MG63 (cell line): ENCODE results near the gene RBM15. TPM values are rescaled to one million over a fixed set of nuclear protein-coding genes. Genes with fewer than 3 reads are reported as not detected.

Experiments used
- DNase-seq: peaks from one replicate; pipeline ENCODE4 v3.0.0-alpha.2; 2020
- H3K27me3 ChIP-seq: fragments of 250-450 bp; sonication (Bioruptor Pico); 2 replicates; pipeline ENCODE4 v1.5.1; 2020; ENCODE audit warnings: mild to moderate bottlenecking, moderate library complexity
- H3K36me3 ChIP-seq: fragments of 250-450 bp; sonication (Bioruptor Pico); 2 replicates; pipeline ENCODE4 v1.5.1; 2020; ENCODE audit warnings: mild to moderate bottlenecking, moderate library complexity
- H3K4me3 ChIP-seq: fragments of 250-450 bp; sonication (Bioruptor Pico); 2 replicates; pipeline ENCODE4 v1.5.1; 2020; ENCODE audit warnings: mild to moderate bottlenecking, moderate library complexity
- H3K9me3 ChIP-seq: fragments of 250-450 bp; sonication (Bioruptor Pico); 2 replicates; pipeline ENCODE4 v1.5.1; 2020; ENCODE audit warnings: mild to moderate bottlenecking, moderate library complexity
- total RNA-seq: library from RNA; depleted of rRNA; stranded (reverse); fragments of >200 nt; shearing (Covaris generic); gene quantifications from 2 replicates; pipeline ENCODE4 v1.2.3, GENCODE V29; 2014; ENCODE audit warnings: low replicate concordance

Gene RBM15
- total RNA-seq, 1 experiment from 2014 or later = 26.0 TPM

DNA sequence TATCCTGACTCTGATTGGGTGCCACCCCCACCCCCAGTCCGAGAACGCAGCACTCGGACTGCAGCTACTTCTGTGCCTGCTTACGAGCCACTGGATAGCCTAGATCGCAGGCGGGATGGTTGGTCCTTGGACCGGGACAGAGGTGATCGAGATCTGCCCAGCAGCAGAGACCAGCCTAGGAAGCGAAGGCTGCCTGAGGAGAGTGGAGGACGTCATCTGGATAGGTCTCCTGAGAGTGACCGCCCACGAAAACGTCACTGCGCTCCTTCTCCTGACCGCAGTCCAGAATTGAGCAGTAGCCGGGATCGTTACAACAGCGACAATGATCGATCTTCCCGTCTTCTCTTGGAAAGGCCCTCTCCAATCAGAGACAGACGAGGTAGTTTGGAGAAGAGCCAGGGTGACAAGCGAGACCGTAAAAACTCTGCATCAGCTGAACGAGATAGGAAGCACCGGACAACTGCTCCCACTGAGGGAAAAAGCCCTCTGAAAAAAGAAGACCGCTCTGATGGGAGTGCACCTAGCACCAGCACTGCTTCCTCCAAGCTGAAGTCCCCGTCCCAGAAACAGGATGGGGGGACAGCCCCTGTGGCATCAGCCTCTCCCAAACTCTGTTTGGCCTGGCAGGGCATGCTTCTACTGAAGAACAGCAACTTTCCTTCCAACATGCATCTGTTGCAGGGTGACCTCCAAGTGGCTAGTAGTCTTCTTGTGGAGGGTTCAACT, 2.1 kb downstream of the RBM15 start:
- DNase-seq = no peak
- H3K4me3 ChIP-seq = peak overlapping the region; percentile 98
- H3K36me3 ChIP-seq = peaks cover 69% of the 10 kb centered on the region
- no peaks in the 10 kb centered on the region for H3K27me3 ChIP-seq
- no peaks in the 10 kb centered on the region for H3K9me3 ChIP-seq

DNA sequence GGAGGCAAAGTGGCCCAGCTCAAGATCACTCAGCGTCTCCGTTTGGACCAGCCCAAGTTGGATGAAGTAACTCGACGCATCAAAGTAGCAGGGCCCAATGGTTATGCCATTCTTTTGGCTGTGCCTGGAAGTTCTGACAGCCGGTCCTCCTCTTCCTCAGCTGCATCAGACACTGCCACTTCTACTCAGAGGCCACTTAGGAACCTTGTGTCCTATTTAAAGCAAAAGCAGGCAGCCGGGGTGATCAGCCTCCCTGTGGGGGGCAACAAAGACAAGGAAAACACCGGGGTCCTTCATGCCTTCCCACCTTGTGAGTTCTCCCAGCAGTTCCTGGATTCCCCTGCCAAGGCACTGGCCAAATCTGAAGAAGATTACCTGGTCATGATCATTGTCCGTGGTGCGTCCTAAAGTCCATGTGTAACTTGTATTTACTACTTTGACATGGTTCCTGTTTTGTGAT, 2.7 kb downstream of the RBM15 start:
- peaks cover 75% of the 10 kb centered on the region for H3K36me3 ChIP-seq
- H3K9me3 ChIP-seq = no peaks in the 10 kb centered on the region
- no peaks in the 10 kb centered on the region for H3K27me3 ChIP-seq
- peak overlapping the region; percentile 98 for H3K4me3 ChIP-seq
- DNase-seq = no peak

DNA sequence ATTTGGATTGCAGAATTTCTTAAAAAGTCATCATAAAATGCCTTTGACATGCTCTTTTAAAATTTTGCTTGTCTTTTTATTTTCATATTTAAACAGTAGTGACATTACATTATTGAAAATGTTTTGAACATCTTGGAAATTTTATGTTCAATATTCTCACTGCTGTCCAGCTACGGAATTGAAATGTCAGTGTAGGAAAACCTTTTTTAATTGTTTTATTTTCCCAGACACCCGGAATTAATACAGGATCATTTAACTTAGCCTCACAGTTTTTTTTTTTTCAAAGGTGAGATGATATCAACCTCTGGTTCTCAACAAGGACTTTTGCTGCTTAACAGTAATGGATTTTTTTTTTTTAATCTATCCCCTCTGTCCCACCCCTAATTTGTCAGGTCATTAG, 4.1 kb downstream of the RBM15 start:
- peaks cover 87% of the 10 kb centered on the region for H3K36me3 ChIP-seq
- H3K27me3 ChIP-seq = no peaks in the 10 kb centered on the region
- no peak for DNase-seq
- H3K9me3 ChIP-seq = no peaks in the 10 kb centered on the region
- peak overlapping the region; percentile 98 for H3K4me3 ChIP-seq

DNA sequence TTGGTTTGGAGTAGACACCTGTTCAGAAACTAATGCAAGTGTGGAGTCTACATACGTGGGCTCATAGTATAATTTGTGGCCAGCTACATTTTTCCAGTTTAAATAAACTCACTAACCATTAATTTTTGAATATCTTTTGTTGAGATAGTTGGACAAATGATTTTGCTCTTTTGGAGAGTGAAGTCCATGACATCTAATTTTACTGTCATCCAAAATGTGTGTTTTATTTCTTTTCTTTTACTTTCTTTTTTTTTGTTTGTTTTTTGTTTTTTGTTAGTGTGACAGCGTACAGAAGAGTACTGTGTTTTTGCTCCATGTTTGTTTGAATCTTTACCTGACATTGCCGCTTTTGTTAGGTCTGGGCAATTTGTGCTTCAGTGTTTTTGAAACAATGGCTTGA, 5.0 kb downstream of the RBM15 start:
- H3K27me3 ChIP-seq = no peaks in the 10 kb centered on the region
- H3K36me3 ChIP-seq = peaks cover 96% of the 10 kb centered on the region
- no peaks in the 10 kb centered on the region for H3K9me3 ChIP-seq
- DNase-seq = no peak
- H3K4me3 ChIP-seq = no peak overlapping the region

DNA sequence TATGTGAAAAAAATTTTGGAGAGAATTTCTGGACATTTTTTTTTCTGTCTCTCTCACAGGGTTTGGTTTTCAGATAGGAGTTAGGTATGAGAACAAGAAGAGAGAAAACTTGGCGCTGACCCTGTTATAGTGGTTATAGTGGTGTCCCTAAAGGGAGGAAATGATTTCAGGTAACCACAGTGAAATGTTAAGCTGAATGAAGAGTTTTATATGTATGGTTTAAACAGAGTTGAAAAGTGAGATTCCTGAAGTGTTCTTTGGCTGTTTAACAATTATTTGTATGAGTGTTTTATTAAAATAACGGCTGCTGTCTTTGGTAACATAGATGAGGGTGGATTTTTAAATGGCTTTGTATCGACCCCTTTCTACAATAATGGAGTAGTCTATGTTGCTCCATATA, 6.3 kb downstream of the RBM15 start:
- Histone ChIP-seq H3K36me3 (peaks cover 99% of the 10 kb centered on the region), H3K4me3 (no peak overlapping the region), H3K27me3 (no peaks in the 10 kb centered on the region), H3K9me3 (no peaks in the 10 kb centered on the region)
- DNase-seq = no peak

DNA sequence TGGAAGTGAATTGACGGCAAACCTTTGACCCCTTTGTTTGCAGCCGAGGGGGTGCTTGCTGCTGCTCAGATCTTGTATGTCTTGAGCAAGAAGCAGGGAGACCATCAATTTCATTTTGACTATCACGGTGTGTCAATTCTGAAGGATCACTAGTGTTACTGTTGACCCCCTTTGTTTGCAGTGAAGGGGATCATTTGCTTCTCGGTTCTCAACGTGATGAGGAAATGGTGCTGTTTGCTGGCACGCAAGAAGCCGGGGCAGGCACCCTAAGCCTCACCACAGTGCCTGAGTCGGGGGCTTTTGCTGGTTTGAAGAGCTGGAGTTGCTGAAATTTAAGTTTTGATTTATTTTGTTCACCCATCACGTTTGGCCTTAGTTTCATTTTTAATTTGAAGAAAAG, 7.5 kb downstream of the RBM15 start:
- H3K9me3 ChIP-seq = no peaks in the 10 kb centered on the region
- H3K4me3 ChIP-seq = no peak overlapping the region
- peaks cover 95% of the 10 kb centered on the region for H3K36me3 ChIP-seq
- no peaks in the 10 kb centered on the region for H3K27me3 ChIP-seq
- DNase-seq = no peak

DNA sequence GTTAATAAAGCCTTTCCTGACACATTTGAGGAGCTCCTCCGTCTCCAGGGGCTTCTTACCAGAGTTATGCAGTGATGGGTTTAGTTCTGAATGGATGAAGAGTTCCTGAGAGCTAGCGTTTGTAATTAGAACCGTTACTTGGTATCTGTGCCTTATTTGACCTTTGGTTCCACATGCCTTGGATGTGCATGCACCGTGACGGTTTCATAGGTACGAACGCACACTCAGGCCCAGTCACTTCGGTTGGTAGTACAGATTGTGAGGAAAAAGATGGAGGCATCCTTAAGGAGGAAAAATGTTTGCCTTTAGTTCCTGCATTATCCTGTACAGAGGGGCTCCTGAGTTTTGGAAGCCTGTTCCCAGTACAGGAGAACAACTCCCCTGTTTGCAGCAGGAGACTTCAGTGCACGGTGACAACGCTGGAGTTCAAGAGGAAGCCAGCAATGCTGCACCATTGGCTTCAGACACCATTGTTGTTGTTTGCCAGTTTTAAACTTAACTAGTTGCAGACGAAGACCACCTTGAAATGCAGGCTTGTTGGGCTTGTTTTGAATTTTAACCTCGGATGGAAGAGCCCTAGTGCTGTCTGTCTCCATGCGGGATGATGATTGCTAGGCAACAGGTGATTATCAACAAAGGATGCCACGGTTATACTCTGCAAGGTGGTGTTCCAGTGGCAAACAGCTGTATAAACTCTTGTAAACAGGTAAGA, 8.2 kb downstream of the RBM15 start:
- H3K27me3 ChIP-seq = no peaks in the 10 kb centered on the region
- no peaks in the 10 kb centered on the region for H3K9me3 ChIP-seq
- no peak overlapping the region for H3K4me3 ChIP-seq
- no peak for DNase-seq
- H3K36me3 ChIP-seq = peaks cover 95% of the 10 kb centered on the region

DNA sequence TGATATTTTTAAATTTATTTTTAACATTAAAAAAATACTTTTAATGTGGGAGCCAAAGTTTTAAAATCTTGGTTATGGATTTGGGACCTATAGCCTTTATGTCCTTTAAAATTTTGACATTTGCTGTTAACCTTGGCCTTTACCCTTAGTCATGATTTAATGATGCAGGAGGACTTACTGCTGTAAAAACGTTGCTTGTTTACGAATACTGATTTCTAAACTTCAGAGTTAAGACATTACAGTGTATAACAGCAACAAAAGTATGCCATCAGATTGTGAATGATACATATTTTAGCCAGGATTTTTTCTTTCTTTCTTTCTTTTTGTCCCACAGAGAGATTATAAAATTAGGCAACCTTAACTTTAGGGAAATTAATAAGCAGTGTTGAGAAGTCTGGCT, 8.9 kb downstream of the RBM15 start:
- H3K9me3 ChIP-seq = no peaks in the 10 kb centered on the region
- H3K27me3 ChIP-seq = no peaks in the 10 kb centered on the region
- H3K36me3 ChIP-seq = peaks cover 92% of the 10 kb centered on the region
- DNase-seq = no peak
- H3K4me3 ChIP-seq = no peak overlapping the region

DNA sequence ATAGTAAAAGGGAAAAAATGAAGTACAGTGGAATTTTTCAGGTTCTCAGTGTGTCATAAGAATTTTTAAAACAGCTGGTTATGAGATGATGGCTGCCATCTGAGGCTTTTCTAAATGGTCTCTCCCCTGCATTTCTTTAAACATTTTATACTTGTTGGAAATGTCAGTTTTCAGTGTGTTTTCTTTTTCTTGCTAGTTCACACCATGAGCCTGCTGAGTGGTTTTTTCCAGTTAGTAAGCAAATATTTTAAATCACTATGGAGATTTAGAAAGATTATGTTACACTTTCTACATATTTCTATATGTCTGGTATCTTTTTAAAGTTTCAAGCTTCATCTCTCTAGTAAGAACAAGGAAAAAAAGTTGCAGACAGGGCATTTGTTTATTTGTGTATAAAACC, 9.6 kb downstream of the RBM15 start:
- H3K9me3 ChIP-seq = no peaks in the 10 kb centered on the region
- DNase-seq = no peak

DNA sequence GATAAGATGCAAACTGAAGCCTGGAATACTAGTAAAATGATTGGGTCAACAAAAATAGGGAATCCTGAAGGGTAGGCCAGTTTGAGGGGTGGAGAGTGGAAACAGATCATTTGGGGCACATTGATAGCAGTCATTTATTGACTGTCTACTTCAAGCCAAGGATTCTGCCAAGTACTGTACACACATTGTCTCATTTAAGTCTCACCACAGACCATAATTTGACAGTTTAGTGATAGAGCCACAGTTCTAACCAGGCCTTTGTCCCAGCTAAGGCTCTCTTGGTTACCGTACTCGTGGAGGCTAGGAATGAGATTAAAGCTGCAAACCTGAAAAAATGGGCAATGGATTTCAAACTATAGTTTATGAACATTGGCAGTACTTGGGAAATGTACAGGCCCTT, 11.2 kb downstream of the RBM15 start:
- DNase-seq = no peak
- no peaks in the 10 kb centered on the region for H3K9me3 ChIP-seq
- H3K36me3 ChIP-seq = peaks cover 86% of the 10 kb centered on the region
- no peaks in the 10 kb centered on the region for H3K27me3 ChIP-seq
- H3K4me3 ChIP-seq = no peak overlapping the region

More for the DNA sequence above, 9.6 kb downstream of the RBM15 start:
- Histone ChIP-seq H3K27me3 (no peaks in the 10 kb centered on the region), H3K36me3 (peaks cover 92% of the 10 kb centered on the region), H3K4me3 (no peak overlapping the region)

DNA sequence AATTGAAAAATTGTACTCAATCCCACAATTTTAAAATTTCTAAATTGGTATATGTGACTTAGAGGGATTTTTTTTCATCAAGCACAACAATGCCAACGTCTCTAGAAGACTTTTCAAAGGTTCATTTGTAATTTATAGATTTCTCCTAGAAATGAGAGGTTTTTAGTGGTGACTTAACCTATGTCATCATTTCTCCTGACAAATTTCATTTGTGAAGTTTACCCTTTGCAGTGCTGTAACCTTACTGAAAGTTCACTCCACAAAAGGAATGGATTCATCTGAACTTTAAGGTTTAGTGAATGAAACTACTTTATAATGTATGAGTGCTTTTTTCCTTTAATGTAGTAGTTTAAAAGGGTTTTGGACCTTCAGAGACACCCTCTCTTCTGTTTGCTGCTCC, 16.1 kb downstream of the RBM15 start:
- DNase-seq = no peak
- Histone ChIP-seq H3K4me3 (no peak overlapping the region), H3K9me3 (no peaks in the 10 kb centered on the region), H3K36me3 (peaks cover 84% of the 10 kb centered on the region), H3K27me3 (no peaks in the 10 kb centered on the region)

DNA sequence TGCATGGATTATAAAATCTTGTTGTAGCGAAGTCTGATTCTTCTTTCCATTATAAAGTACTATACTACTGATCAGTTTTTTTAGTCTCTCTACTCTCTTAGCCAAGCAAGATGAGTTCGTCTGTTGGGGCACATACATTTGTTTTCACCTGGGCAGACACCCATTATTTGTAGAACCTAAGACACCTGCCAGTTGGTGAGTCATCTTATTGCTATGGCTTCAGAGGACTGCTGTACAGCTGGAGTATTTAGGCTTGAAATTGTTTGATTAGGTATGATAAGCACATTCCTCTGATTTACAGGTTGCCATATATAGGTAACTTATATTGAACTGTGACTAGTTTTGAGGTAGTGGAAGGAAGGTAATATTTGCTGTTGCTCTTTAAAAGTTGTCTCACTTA, 17.2 kb downstream of the RBM15 start:
- no peak overlapping the region for H3K4me3 ChIP-seq
- no peaks in the 10 kb centered on the region for H3K27me3 ChIP-seq
- H3K36me3 ChIP-seq = peaks cover 84% of the 10 kb centered on the region
- no peak for DNase-seq
- H3K9me3 ChIP-seq = no peaks in the 10 kb centered on the region

DNA sequence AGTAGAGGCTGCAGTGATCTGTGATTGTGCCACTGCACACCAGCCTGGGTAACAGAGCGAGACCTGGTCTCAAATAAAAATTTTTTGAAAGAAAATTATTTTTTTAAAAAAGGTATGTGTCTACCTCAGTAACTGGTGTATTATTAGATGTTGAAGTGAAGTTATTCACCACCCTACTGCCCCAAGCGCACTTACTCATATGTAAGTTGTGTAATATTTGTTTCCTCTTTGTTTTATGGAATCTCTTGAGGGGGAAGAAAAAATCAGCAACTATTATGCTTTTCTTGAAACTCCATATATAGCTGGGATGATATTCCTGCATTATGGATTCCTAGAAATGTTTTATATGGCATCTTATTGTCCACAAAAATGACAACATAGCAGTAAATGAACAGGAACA, 21.3 kb downstream of the RBM15 start:
- DNase-seq = no peak
- peaks cover 77% of the 10 kb centered on the region for H3K36me3 ChIP-seq
- H3K9me3 ChIP-seq = no peaks in the 10 kb centered on the region
- H3K4me3 ChIP-seq = no peak overlapping the region
- H3K27me3 ChIP-seq = no peaks in the 10 kb centered on the region

DNA sequence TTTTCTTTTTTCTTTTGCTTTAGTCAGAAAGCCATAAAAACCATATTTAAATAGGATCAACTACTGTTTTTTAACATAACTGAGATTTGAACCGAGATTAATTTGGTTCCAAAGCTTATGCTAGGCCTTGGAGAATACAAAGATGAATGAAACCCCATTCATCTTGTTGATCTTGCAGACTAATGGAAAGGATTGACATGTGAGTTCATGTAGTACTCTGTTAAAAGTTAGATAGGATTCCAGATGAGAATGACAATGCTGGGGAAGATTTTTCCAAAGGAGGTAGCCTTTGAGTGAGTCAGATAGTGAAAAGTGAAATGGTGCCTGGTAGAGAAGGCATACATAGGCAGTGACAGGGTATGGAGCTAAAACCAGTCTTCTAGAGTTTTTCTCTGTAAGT, 22.7 kb downstream of the RBM15 start:
- DNase-seq = no peak
- H3K27me3 ChIP-seq = no peaks in the 10 kb centered on the region
- peaks cover 77% of the 10 kb centered on the region for H3K36me3 ChIP-seq
- H3K9me3 ChIP-seq = no peaks in the 10 kb centered on the region
- H3K4me3 ChIP-seq = no peak overlapping the region

DNA sequence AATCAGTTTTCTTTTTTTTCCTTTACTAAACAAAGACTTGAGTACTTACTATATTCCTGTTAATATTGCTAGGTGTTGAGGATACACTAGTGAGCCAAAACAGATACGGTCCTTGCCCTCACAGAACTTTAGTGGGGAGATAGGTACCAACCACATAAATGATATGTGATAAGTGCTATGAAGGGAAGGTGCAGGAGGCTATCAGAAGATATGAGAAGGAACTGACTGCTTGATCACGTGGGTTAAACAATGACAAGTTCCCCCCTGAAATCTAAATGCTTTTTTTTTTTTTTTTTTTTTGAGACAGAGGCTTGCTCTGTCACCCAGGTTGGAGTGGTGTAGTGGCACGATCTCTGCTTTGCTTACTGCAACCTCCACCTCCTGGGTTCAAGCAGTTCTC, 25.0 kb downstream of the RBM15 start:
- H3K27me3 ChIP-seq = no peaks in the 10 kb centered on the region
- no peaks in the 10 kb centered on the region for H3K9me3 ChIP-seq
- DNase-seq = no peak
- peaks cover 72% of the 10 kb centered on the region for H3K36me3 ChIP-seq
- no peak overlapping the region for H3K4me3 ChIP-seq

DNA sequence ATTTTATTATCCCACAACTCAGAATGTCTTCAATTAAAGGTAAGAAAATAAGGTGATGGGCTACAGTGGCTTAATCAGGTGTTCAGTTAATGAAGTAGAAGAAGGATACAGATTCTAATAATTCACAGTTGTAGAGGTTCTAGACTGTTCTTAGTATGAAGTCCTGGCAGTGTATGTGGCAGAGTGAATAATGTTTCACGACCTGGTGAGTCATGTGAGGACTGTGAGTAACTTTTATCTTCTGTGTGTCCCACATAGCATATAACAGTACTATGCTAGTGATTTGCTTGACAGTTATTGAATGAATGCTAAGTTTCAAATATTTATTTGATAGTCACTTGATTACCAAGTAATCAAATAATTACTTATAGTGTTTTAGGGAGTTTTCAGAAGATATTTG, 31.6 kb downstream of the RBM15 start:
- peaks cover 79% of the 10 kb centered on the region for H3K36me3 ChIP-seq
- H3K9me3 ChIP-seq = no peaks in the 10 kb centered on the region
- no peaks in the 10 kb centered on the region for H3K27me3 ChIP-seq
- peak; percentile 40 for DNase-seq
- no peak overlapping the region for H3K4me3 ChIP-seq

DNA sequence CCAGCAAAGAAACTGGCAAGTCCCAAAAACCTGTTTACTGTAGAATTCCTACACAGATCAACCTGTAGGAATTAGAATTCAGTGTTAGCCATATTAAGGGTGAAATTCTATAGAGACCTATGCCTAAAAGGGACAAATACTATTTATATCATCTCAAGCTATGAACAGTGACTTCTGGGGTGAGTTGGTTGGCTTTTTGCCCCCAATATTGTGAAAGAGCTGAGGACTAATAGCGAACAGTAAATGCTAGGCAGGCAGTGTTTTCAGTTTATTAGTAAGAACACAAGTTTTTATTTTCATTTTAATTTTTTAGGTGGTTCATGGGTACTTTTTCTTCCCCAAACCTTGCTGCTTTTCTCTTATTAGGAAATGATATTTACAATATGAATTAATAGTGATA, 36.3 kb downstream of the RBM15 start:
- Histone ChIP-seq H3K36me3 (peaks cover 86% of the 10 kb centered on the region), H3K9me3 (no peaks in the 10 kb centered on the region), H3K4me3 (no peak overlapping the region), H3K27me3 (no peaks in the 10 kb centered on the region)
- DNase-seq = no peak

DNA sequence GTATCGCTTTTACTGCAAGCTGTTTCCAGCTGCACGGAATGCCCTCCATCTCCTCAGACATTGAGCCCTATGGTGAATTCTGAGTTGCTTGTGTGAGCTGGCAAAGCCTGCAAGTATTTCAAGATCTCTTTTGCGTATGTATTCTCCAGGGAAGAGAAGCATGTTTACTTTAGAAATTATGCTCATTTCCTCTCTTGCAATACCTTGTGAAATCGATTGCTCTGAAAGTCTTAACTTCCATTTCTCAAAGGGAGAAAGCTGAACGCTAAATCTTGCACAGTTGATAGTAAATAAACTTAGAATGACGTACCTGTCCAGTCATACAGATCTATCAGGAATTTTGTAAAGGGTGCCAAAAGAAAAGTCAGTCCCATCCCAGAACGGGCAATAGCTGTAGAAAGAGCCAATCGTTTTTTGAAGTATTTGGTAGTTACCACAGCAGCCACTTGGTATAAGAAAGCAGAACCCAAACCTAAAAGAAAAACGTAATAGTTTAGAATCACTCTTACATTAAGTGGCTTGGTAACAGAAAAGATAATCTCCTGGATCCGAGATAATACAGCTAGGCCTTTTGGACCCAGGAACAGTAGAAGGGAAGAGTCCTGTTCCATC, 41.6 kb downstream of the RBM15 start:
- no peak overlapping the region for H3K4me3 ChIP-seq
- H3K27me3 ChIP-seq = no peaks in the 10 kb centered on the region
- no peak for DNase-seq
- peaks cover 61% of the 10 kb centered on the region for H3K36me3 ChIP-seq
- no peaks in the 10 kb centered on the region for H3K9me3 ChIP-seq
